ENCODE results near the gene P2RY8.

GRCh38 chrX:1484638-1485019 lies 52.4 kb downstream of the P2RY8 start:
- TF ChIP-seq, protein P1, sequence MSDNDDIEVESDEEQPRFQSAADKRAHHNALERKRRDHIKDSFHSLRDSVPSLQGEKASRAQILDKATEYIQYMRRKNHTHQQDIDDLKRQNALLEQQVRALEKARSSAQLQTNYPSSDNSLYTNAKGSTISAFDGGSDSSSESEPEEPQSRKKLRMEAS (IDR thresholded peaks at IDR 0.05; ENCODE audit: low read depth, low read length), result no peak
- TF ChIP-seq ZBTB33 (IDR thresholded peaks at IDR 0.05), result no peak
- TF ChIP-seq, protein P2, sequence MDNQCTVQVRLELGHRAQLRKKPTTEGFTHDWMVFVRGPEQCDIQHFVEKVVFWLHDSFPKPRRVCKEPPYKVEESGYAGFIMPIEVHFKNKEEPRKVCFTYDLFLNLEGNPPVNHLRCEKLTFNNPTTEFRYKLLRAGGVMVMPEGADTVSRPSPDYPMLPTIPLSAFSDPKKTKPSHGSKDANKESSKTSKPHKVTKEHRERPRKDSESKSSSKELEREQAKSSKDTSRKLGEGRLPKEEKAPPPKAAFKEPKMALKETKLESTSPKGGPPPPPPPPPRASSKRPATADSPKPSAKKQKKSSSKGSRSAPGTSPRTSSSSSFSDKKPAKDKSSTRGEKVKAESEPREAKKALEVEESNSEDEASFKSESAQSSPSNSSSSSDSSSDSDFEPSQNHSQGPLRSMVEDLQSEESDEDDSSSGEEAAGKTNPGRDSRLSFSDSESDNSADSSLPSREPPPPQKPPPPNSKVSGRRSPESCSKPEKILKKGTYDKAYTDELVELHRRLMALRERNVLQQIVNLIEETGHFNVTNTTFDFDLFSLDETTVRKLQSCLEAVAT (IDR thresholded peaks at IDR 0.05), result no peak
